ENCODE measurements around the gene USP12.

Gene USP12

GRCh38 chr13:27183561-27184147, 12.0 kb upstream of the USP12 start:
- DNase-seq (ENCODE audit: low read depth): no peak

GRCh38 chr13:27182844-27183497, 11.4 kb upstream of the USP12 start:
- no peak for DNase-seq (ENCODE audit: low read depth)

- no peak for DNase-seq (ENCODE audit: low read depth)
Measured at GRCh38 chr13:27182054-27182453, 10.4 kb upstream of the USP12 start.

- no peak for DNase-seq (ENCODE audit: low read depth)
Measured at GRCh38 chr13:27177852-27178251, 6.2 kb upstream of the USP12 start.

GRCh38 chr13:27176470-27177410, 5.1 kb upstream of the USP12 start:
- no peak for DNase-seq (ENCODE audit: low read depth)

- DNase-seq (ENCODE audit: low read depth): no peak
Measured at GRCh38 chr13:27174766-27175455, 3.3 kb upstream of the USP12 start.

- no peak for DNase-seq (ENCODE audit: low read depth)
Measured at GRCh38 chr13:27172495-27172842, 858 bp upstream of the USP12 start.

GRCh38 chr13:27171827-27172494, 350 bp upstream of the USP12 start:
- DNase-seq (ENCODE audit: low read depth): no peak

GRCh38 chr13:27170516-27171243, 931 bp downstream of the USP12 start:
- no peak for DNase-seq (ENCODE audit: low read depth)

GRCh38 chr13:27170221-27170515, 1.4 kb downstream of the USP12 start:
- no peak for DNase-seq (ENCODE audit: low read depth)

GRCh38 chr13:27168906-27169657, 2.5 kb downstream of the USP12 start:
- no peak for DNase-seq (ENCODE audit: low read depth)

GRCh38 chr13:27168086-27168485, 3.5 kb downstream of the USP12 start:
- no peak for DNase-seq (ENCODE audit: low read depth)

GRCh38 chr13:27166313-27166712, 5.3 kb downstream of the USP12 start:
- no peak for DNase-seq (ENCODE audit: low read depth)

- DNase-seq (ENCODE audit: low read depth): no peak
Measured at GRCh38 chr13:27161980-27162379, 9.6 kb downstream of the USP12 start.

- DNase-seq (ENCODE audit: low read depth): no peak
Measured at GRCh38 chr13:27161423-27161822, 10.2 kb downstream of the USP12 start.

- no peak for DNase-seq (ENCODE audit: low read depth)
Measured at GRCh38 chr13:27160657-27161295, 10.8 kb downstream of the USP12 start.

GRCh38 chr13:27159806-27160563, 11.6 kb downstream of the USP12 start:
- no peak for DNase-seq (ENCODE audit: low read depth)

- DNase-seq (ENCODE audit: low read depth): no peak
Measured at GRCh38 chr13:27158335-27158734, 13.3 kb downstream of the USP12 start.

GRCh38 chr13:27151798-27152599, 19.6 kb downstream of the USP12 start:
- DNase-seq (ENCODE audit: low read depth): no peak

Data from non-pigmented ciliary epithelial cell (primary cell).